Fibroblast of lung (primary cell): ENCODE results near the gene VWF. TPM values are rescaled to one million over a fixed set of nuclear protein-coding genes. Genes with fewer than 3 reads are reported as not detected.
A peak's percentile ranks its signal among the peaks of the same experiment; 100 is the strongest.

ENCODE experiments used
- DNase-seq, 2 donors: peaks; one replicate each; pipeline versions ENCODE4 v3.0.0 to v3.0.0-alpha.2; 2010; ENCODE audit warnings: low read depth in 2 of 2
- H2AFZ ChIP-seq: 2 replicates; pipeline ENCODE4 v1.5.1; 2012; ENCODE audit warnings: low read length, control low read depth, inconsistent platforms
- H3K27ac ChIP-seq: 2 replicates; pipeline ENCODE4 v1.5.1; 2011; ENCODE audit warnings: low read length, control low read depth; ENCODE audit not compliant: insufficient read depth
- H3K27me3 ChIP-seq: 2 replicates; pipeline ENCODE4 v1.5.1; 2011; ENCODE audit warnings: mild to moderate bottlenecking, low read length; ENCODE audit not compliant: control insufficient read depth, insufficient read depth
- H3K36me3 ChIP-seq: 2 replicates; pipeline ENCODE4 v1.5.1; 2011; ENCODE audit warnings: low read length; ENCODE audit not compliant: control insufficient read depth, insufficient read depth
- H3K4me1 ChIP-seq: 2 replicates; pipeline ENCODE4 v1.5.1; 2011; ENCODE audit warnings: low read length; ENCODE audit not compliant: control insufficient read depth, insufficient read depth; ENCODE audit errors: extremely low read depth
- H3K4me2 ChIP-seq: 2 replicates; pipeline ENCODE4 v1.5.1; 2011; ENCODE audit warnings: low read length, control low read depth; ENCODE audit not compliant: insufficient read depth; ENCODE audit errors: extremely low read depth
- H3K4me3 ChIP-seq, 4 experiments: fragments of 200-600 bp in 1 of 4; sonication (generic) in 1 of 4; replicated peaks in 1 of 4; 2 replicates each; pipeline ENCODE4 v1.5.1; 2011 to 2016; ENCODE audit warnings: low read length in 4 of 4, low read depth in 3 of 4, mild to moderate bottlenecking in 3 of 4, control low read depth in 2 of 4, inconsistent platforms in 1 of 4, mixed read lengths in 1 of 4; ENCODE audit not compliant: insufficient read depth in 1 of 4; ENCODE audit errors: control extremely low read depth in 1 of 4
- H3K79me2 ChIP-seq: 2 replicates; pipeline ENCODE4 v1.5.1; 2012; ENCODE audit warnings: mild to moderate bottlenecking, low read length, inconsistent platforms; ENCODE audit not compliant: control insufficient read depth, insufficient read depth
- H3K9ac ChIP-seq: 2 replicates; pipeline ENCODE4 v1.5.1; 2011; ENCODE audit warnings: mild to moderate bottlenecking, low read length, control low read depth; ENCODE audit not compliant: insufficient read depth
- H3K9me3 ChIP-seq: 2 replicates; pipeline ENCODE4 v1.5.1; 2012; ENCODE audit warnings: low read depth, low read length; ENCODE audit not compliant: control insufficient read depth, insufficient read depth
- H4K20me1 ChIP-seq: 2 replicates; pipeline ENCODE4 v1.5.1; 2011; ENCODE audit warnings: low read length; ENCODE audit not compliant: control insufficient read depth, insufficient read depth; ENCODE audit errors: extremely low read depth
- CTCF ChIP-seq, 2 donors: IDR thresholded peaks in 1 of 2; conservative IDR thresholded peaks in 1 of 2; 1 replicate in 1 of 2; 2 replicates in 1 of 2; pipeline ENCODE4 v1.5.1; 2011 to 2012; ENCODE audit warnings: low read length in 2 of 2, control low read depth in 1 of 2, inconsistent platforms in 1 of 2, low read depth in 1 of 2, mild to moderate bottlenecking in 1 of 2
- EZH2 ChIP-seq: IDR thresholded peaks from 2 replicates; pipeline ENCODE4 v1.5.1; 2012; ENCODE audit warnings: low read length, control low read depth, mild to moderate bottlenecking; ENCODE audit errors: missing control alignments
- polyA plus RNA-seq, 2 donors: library from polyadenylated mRNA; depleted of rRNA in 1 of 2; stranded (reverse) in 1 of 2; unstranded in 1 of 2; fragments of >200 nt; gene quantifications; 2 replicates each; pipeline ENCODE4 v1.2.1, GENCODE V29; 2011 to 2012; ENCODE audit warnings: missing spikeins in 1 of 2
- total RNA-seq: library from RNA; depleted of rRNA; stranded (reverse); fragments of >200 nt; gene quantifications from 2 replicates; pipeline ENCODE4 v1.2.1, GENCODE V29; 2014

VWF gene
- total and polyA plus RNA-seq, 2 donors (not counting 1 experiment from before 2014, with no cell fraction given) = 0.15 to 1.7 TPM

GRCh38 chr12:6074427-6074826, 50.0 kb downstream of the VWF start:
- Histone ChIP-seq H3K4me2 (peak overlapping the region; percentile 15), H3K36me3 (no peaks in the 10 kb centered on the region), H3K27ac (no peak overlapping the region), H4K20me1 (no peaks in the 10 kb centered on the region), H3K9me3 (no peaks in the 10 kb centered on the region), H3K4me1 (peaks cover 9% of the 10 kb centered on the region), H3K27me3 (no peaks in the 10 kb centered on the region), H2AFZ (no peak overlapping the region), H3K9ac (no peak overlapping the region), H3K4me3 (no peak overlapping the region), H3K79me2 (no peaks in the 10 kb centered on the region)
- TF ChIP-seq CTCF (conservative IDR thresholded peaks at IDR 0.05 in 1 of 2, IDR thresholded peaks at IDR 0.05 in 1 of 2; ENCODE audit: low read depth in 1 of 2, low read length in 2 of 2) = no peak
- no peak for TF ChIP-seq EZH2
- no peak for DNase-seq

GRCh38 chr12:6073426-6073825, 51.0 kb downstream of the VWF start:
- Histone ChIP-seq H2AFZ (no peak overlapping the region), H4K20me1 (no peaks in the 10 kb centered on the region), H3K27ac (no peak overlapping the region), H3K4me3 (no peak overlapping the region), H3K36me3 (no peaks in the 10 kb centered on the region), H3K4me2 (no peak overlapping the region), H3K9ac (no peak overlapping the region), H3K79me2 (no peaks in the 10 kb centered on the region), H3K9me3 (no peaks in the 10 kb centered on the region), H3K27me3 (no peaks in the 10 kb centered on the region), H3K4me1 (peaks cover 13% of the 10 kb centered on the region)
- TF ChIP-seq EZH2 (no peak), CTCF (conservative IDR thresholded peaks at IDR 0.05 in 1 of 2, IDR thresholded peaks at IDR 0.05 in 1 of 2; ENCODE audit: low read depth in 1 of 2, low read length in 2 of 2) (no peak)
- no peak for DNase-seq

GRCh38 chr12:6072302-6072752, 52.1 kb downstream of the VWF start:
- Histone ChIP-seq H3K4me1 (peaks cover 17% of the 10 kb centered on the region), H3K36me3 (no peaks in the 10 kb centered on the region), H3K9ac (no peak overlapping the region), H2AFZ (no peak overlapping the region), H3K79me2 (no peaks in the 10 kb centered on the region), H3K27ac (no peak overlapping the region), H3K4me2 (no peak overlapping the region), H3K4me3 (no peak overlapping the region), H4K20me1 (no peaks in the 10 kb centered on the region), H3K9me3 (no peaks in the 10 kb centered on the region), H3K27me3 (no peaks in the 10 kb centered on the region)
- TF ChIP-seq EZH2 = no peak
- peak in 1 of 2 donors; percentile 22 for TF ChIP-seq CTCF (conservative IDR thresholded peaks at IDR 0.05 in 1 of 2, IDR thresholded peaks at IDR 0.05 in 1 of 2; ENCODE audit: low read depth in 1 of 2, low read length in 2 of 2)
- DNase-seq = peak; percentile 53 to 74
